HL-60 (cell line): ENCODE results near the gene SPATA24.

ENCODE experiments used
- GABPA ChIP-seq: IDR thresholded peaks from 2 replicates; pipeline ENCODE4 v1.6.1; 2012; ENCODE audit warnings: low read depth
- POLR2AphosphoS5 ChIP-seq: IDR thresholded peaks from 2 replicates; pipeline ENCODE4 v1.6.1; 2012; ENCODE audit warnings: low read depth
- REST ChIP-seq: IDR thresholded peaks from 2 replicates; pipeline ENCODE4 v1.6.1; 2012; ENCODE audit warnings: low read depth; ENCODE audit not compliant: insufficient replicate concordance
- SPI1 ChIP-seq: IDR thresholded peaks from 2 replicates; pipeline ENCODE4 v1.6.1; 2012; ENCODE audit warnings: low read depth, mild to moderate bottlenecking, borderline replicate concordance
- TF ChIP-seq, protein P1 (sequence below): IDR thresholded peaks from one replicate; pipeline ENCODE4 v1.5.1; 2011; ENCODE audit warnings: low read length, control low read depth, inconsistent platforms; ENCODE audit not compliant: insufficient read depth

GRCh38 chr5:139364466-139364865, 39.4 kb downstream of the SPATA24 start:
- TF ChIP-seq, protein P1, sequence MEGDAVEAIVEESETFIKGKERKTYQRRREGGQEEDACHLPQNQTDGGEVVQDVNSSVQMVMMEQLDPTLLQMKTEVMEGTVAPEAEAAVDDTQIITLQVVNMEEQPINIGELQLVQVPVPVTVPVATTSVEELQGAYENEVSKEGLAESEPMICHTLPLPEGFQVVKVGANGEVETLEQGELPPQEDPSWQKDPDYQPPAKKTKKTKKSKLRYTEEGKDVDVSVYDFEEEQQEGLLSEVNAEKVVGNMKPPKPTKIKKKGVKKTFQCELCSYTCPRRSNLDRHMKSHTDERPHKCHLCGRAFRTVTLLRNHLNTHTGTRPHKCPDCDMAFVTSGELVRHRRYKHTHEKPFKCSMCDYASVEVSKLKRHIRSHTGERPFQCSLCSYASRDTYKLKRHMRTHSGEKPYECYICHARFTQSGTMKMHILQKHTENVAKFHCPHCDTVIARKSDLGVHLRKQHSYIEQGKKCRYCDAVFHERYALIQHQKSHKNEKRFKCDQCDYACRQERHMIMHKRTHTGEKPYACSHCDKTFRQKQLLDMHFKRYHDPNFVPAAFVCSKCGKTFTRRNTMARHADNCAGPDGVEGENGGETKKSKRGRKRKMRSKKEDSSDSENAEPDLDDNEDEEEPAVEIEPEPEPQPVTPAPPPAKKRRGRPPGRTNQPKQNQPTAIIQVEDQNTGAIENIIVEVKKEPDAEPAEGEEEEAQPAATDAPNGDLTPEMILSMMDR, result no peak
- TF ChIP-seq GABPA (no peak), REST (no peak), POLR2AphosphoS5 (no peak), SPI1 (no peak)
